ENCODE measurements around the gene PSMB7.

DNA sequence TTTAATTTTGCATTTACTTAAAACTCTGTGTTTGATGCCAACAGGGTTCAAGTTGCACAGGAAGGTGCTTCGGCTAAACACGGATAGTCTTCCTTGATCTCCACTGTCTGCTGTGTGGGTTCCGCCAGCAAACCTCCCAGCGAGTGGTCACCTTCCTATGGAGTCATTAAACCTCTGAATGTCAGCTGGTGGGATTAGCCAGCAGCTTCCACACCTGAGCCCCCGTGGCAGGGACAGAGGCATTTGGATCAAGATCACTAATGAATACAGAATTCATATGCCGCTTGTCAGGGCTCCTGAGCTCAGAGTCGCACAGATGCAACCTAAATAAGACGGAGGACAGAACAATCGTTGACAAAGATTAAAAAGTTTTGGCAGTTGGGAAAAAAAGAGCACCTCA, 39.5 kb downstream of the PSMB7 start:
- TF ChIP-seq CTCF (IDR thresholded peaks at IDR 0.05; ENCODE audit: insufficient read depth, low read length, poor library complexity, severe bottlenecking) (no peak), EZH2phosphoT487 (conservative IDR thresholded peaks at IDR 0.05; ENCODE audit: low read length) (no peak)
